Activated CD8-positive, alpha-beta memory T cell treated with anti-CD3 and anti-CD28 coated beads for 4 hours (primary cell): Measurements from ENCODE around the gene KASH5.

Source experiments
- DNase-seq, 2 donors: peaks; one replicate each; pipeline ENCODE4 v3.0.0-alpha.2; 2020; ENCODE audit warnings: low read depth in 2 of 2

The KASH5 gene

GRCh38 chr19:49387936-49388372 is at the start of gene KASH5:
Gene KASH5 (plus strand): TSS chr19:49388249. CDS start chr19:49390884, 2,635 bp downstream.
- DNase-seq = peak; percentile 64 to 87

- no peak for DNase-seq
Measured at GRCh38 chr19:49338691-49339300, 49.3 kb upstream of the KASH5 start.

- no peak for DNase-seq
Measured at GRCh38 chr19:49339301-49340068, 48.6 kb upstream of the KASH5 start.

GRCh38 chr19:49340069-49340864 is 47.8 kb upstream of the KASH5 start:
- DNase-seq = no peak

GRCh38 chr19:49340865-49341718 is 47.0 kb upstream of the KASH5 start:
- DNase-seq = no peak

GRCh38 chr19:49342291-49342721 is 45.7 kb upstream of the KASH5 start:
- DNase-seq = no peak

GRCh38 chr19:49343123-49343522 is 44.9 kb upstream of the KASH5 start:
- no peak for DNase-seq

GRCh38 chr19:49344505-49345423 is 43.3 kb upstream of the KASH5 start:
- DNase-seq = no peak

- no peak for DNase-seq
Measured at GRCh38 chr19:49347191-49347590, 40.9 kb upstream of the KASH5 start.

- DNase-seq = no peak
Measured at GRCh38 chr19:49347835-49348234, 40.2 kb upstream of the KASH5 start.

GRCh38 chr19:49348305-49349189 is 39.5 kb upstream of the KASH5 start:
- no peak for DNase-seq

- DNase-seq = no peak
Measured at GRCh38 chr19:49349567-49349966, 38.5 kb upstream of the KASH5 start.

- DNase-seq = no peak
Measured at GRCh38 chr19:49355909-49356353, 32.1 kb upstream of the KASH5 start.

- DNase-seq = no peak
Measured at GRCh38 chr19:49356382-49356781, 31.7 kb upstream of the KASH5 start.

- DNase-seq = no peak
Measured at GRCh38 chr19:49357186-49357585, 30.9 kb upstream of the KASH5 start.

- no peak for DNase-seq
Measured at GRCh38 chr19:49359851-49360820, 27.9 kb upstream of the KASH5 start.

GRCh38 chr19:49361438-49362047 is 26.5 kb upstream of the KASH5 start:
- no peak for DNase-seq
